HepG2 (cell line): ENCODE measurements around the gene USH2A. TPM values are rescaled to one million over a fixed set of nuclear protein-coding genes. Genes with fewer than 3 reads are reported as not detected.

Experiments
- ATAC-seq: fragments of 200-7000 bp; cut with Tn5 transposase; 3 replicates; pipeline ENCODE4 v1.9.1; 2020; ENCODE audit warnings: mild to moderate bottlenecking, moderate library complexity
- BruUV-seq: library from RNA; stranded (reverse); fragments of 400-500 nt; replicated peaks from 2 replicates; lab custom pipeline; 2021; lab: Mats Ljungman, UMichigan
- CTCF ChIA-PET: fragments of 300-600 bp; formaldehyde crosslinking; extraction: SDS; loops from one replicate; lab custom pipeline; 2021; ENCODE audit warnings: low total read pairs, inconsistent platforms, low intra/inter-chr PET ratio; lab: Yijun Ruan, JAX
- POLR2A ChIA-PET: fragments of 350-600 bp; sonication (Branson Sonifier 250); formaldehyde crosslinking; loops from one replicate; lab custom pipeline; 2020; ENCODE audit warnings: antibody characterized with exemption, inconsistent platforms; lab: Yijun Ruan, JAX
- DNase-seq: peaks from one replicate; pipeline ENCODE4 v3.0.0-alpha.2; 2015; ENCODE audit warnings: low spot score
- FAIRE-seq: peaks from 3 replicates; lab custom pipeline; 2011; peaks lifted over from hg19 to GRCh38; lab: Jason Lieb, UNC
- H2AFZ ChIP-seq: one replicate; pipeline ENCODE4 v1.6.1; 2011; ENCODE audit warnings: low read length, inconsistent platforms
- H3K27ac ChIP-seq: fragments of 300-600 bp; 3 replicates; pipeline ENCODE4 v1.8.0; 2011; ENCODE audit warnings: mixed run types, mild to moderate bottlenecking, mixed read lengths, low read length, inconsistent platforms; ENCODE audit not compliant: insufficient read depth; ENCODE audit errors: extremely low read length
- H3K27me3 ChIP-seq, 2 experiments: fragments of 200-600 bp in 1 of 2; 2 replicates in 1 of 2; 3 replicates in 1 of 2; pipeline versions ENCODE4 v1.6.0 to v1.8.0; 2011; ENCODE audit warnings: low read length in 2 of 2, mild to moderate bottlenecking in 2 of 2, moderate library complexity in 2 of 2, inconsistent platforms in 1 of 2; ENCODE audit not compliant: insufficient read depth in 2 of 2, control insufficient read depth in 1 of 2
- H3K36me3 ChIP-seq, 2 experiments: fragments of 200-600 bp in 1 of 2; replicated peaks in 1 of 2; 2 replicates in 1 of 2; 3 replicates in 1 of 2; pipeline versions ENCODE4 v1.5.1 to v1.8.0; 2011; ENCODE audit warnings: low read length in 2 of 2, inconsistent platforms in 1 of 2; ENCODE audit not compliant: insufficient read depth in 2 of 2, control insufficient read depth in 1 of 2
- H3K4me1 ChIP-seq: 2 replicates; pipeline ENCODE4 v1.5.1; 2012; ENCODE audit warnings: low read length, inconsistent platforms; ENCODE audit not compliant: insufficient read depth
- H3K4me2 ChIP-seq: 2 replicates; pipeline ENCODE4 v1.6.0; 2011; ENCODE audit warnings: low read depth, low read length, inconsistent platforms
- H3K4me3 ChIP-seq, 3 experiments: fragments of 200-600 bp in 1 of 3; sonication (generic), shearing (Covaris generic) in 1 of 3; replicated peaks in 1 of 3; 2 replicates each; pipeline ENCODE4 v1.5.1; 2011 to 2016; ENCODE audit warnings: low read length in 3 of 3, inconsistent platforms in 2 of 3, low read depth in 2 of 3, mild to moderate bottlenecking in 2 of 3, control low read depth in 1 of 3, mixed read lengths in 1 of 3; ENCODE audit not compliant: insufficient read depth in 1 of 3
- H3K79me2 ChIP-seq: one replicate; pipeline ENCODE4 v1.6.1; 2011; ENCODE audit warnings: low read length, inconsistent platforms; ENCODE audit not compliant: insufficient read depth
- H3K9ac ChIP-seq: 2 replicates; pipeline ENCODE4 v1.6.0; 2011; ENCODE audit warnings: mild to moderate bottlenecking, low read depth, low read length, inconsistent platforms; ENCODE audit not compliant: insufficient read depth
- H3K9me3 ChIP-seq: 2 replicates; pipeline ENCODE4 v1.5.1; 2012; ENCODE audit warnings: mild to moderate bottlenecking, low read length
- H4K20me1 ChIP-seq: 2 replicates; pipeline ENCODE4 v1.6.0; 2011; ENCODE audit warnings: inconsistent platforms, mild to moderate bottlenecking, low read length, moderate library complexity; ENCODE audit not compliant: insufficient read depth
- BHLHE40 ChIP-seq: IDR thresholded peaks from 2 replicates; pipeline ENCODE4 v1.6.1; 2011; ENCODE audit warnings: low read length, improper control_type of control experiment
- HIVEP1 ChIP-seq: sonication (generic); formaldehyde crosslinking; IDR thresholded peaks from 2 replicates; pipeline ENCODE4 v1.4.0; 2020; ENCODE audit warnings: mild to moderate bottlenecking, missing genetic modification reagents
- HMG20A ChIP-seq: IDR thresholded peaks from 2 replicates; pipeline ENCODE4 v1.6.1; 2016; ENCODE audit warnings: borderline replicate concordance
- MBD4 ChIP-seq: IDR thresholded peaks from 2 replicates; pipeline ENCODE4 v1.6.1; 2012; ENCODE audit warnings: low read length, inconsistent platforms, borderline replicate concordance
- YEATS4 ChIP-seq: sonication (generic); formaldehyde crosslinking; IDR thresholded peaks from 2 replicates; pipeline ENCODE4 v1.4.0; 2020; ENCODE audit warnings: missing genetic modification reagents, borderline replicate concordance
- ZFX ChIP-seq: sonication (generic); formaldehyde crosslinking; IDR thresholded peaks from 2 replicates; pipeline ENCODE4 v1.4.0; 2020; ENCODE audit warnings: mild to moderate bottlenecking, low read depth, missing genetic modification reagents, moderate library complexity
- ZNF335 ChIP-seq: sonication (generic); formaldehyde crosslinking; IDR thresholded peaks from 2 replicates; pipeline ENCODE4 v1.4.0; 2020; ENCODE audit warnings: missing genetic modification reagents
- ZNF446 ChIP-seq: sonication (generic); formaldehyde crosslinking; IDR thresholded peaks from 2 replicates; pipeline ENCODE4 v1.5.0; 2020; ENCODE audit warnings: mild to moderate bottlenecking, missing genetic modification reagents
- ZNF460 ChIP-seq: sonication (generic); formaldehyde crosslinking; IDR thresholded peaks from 2 replicates; pipeline ENCODE4 v1.5.1; 2020; ENCODE audit warnings: missing genetic modification reagents, mild to moderate bottlenecking, borderline replicate concordance
- ZNF619 ChIP-seq: sonication (generic); formaldehyde crosslinking; IDR thresholded peaks from 2 replicates; pipeline ENCODE4 v1.4.0; 2020; ENCODE audit warnings: mild to moderate bottlenecking, missing genetic modification reagents
- ZNF782 ChIP-seq: sonication (generic); formaldehyde crosslinking; IDR thresholded peaks from 2 replicates; pipeline ENCODE4 v1.4.0; 2020; ENCODE audit warnings: missing genetic modification reagents, mild to moderate bottlenecking, borderline replicate concordance
- WGBS: methylation state at CpG from one replicate; pipeline ENCODE4 v1.1.6; 2017; ENCODE audit warnings: low lambda C conversion rate; 5-methylcytosine and 5-hydroxymethylcytosine counted together
- in situ Hi-C: cut with HindIII; loops from 2 replicates; pipeline ENCODE4 v1.10.0; 2017; ENCODE audit warnings: low pct_unique_long_range_greater_than_20kb; ENCODE audit not compliant: extremely low pct_ligation_motif_present
- intact Hi-C: fragments of 100-400 bp; cut with micrococcal nuclease; formaldehyde crosslinking; loops from one replicate; pipeline ENCODE4 v1.10.0; 2022; ENCODE audit not compliant: unreplicated experiment
- polyA plus RNA-seq, 8 experiments: library from polyadenylated mRNA; depleted of rRNA in 3 of 8; stranded (reverse) in 7 of 8; unstranded in 1 of 8; fragments of >200 nt; fragmentation: Illumina TruSeq in 4 of 8; extraction: Trizol in 4 of 8; gene quantifications; 2 replicates each; pipeline versions ENCODE4 v1.2.1 to v1.2.3, GENCODE V29; 2011 to 2016; ENCODE audit warnings: low read depth in 4 of 8, missing spikeins in 1 of 8, mixed read lengths in 1 of 8; ENCODE audit not compliant: insufficient read depth in 1 of 8
- total RNA-seq, 5 experiments: library from RNA; depleted of rRNA; stranded (reverse); fragments of >200 nt; fragmentation: Illumina TruSeq; extraction: Trizol; gene quantifications; 2 replicates each; pipeline ENCODE4 v1.2.3, GENCODE V29; 2016; ENCODE audit warnings: low read depth in 1 of 5
- TF ChIP-seq, protein P1 (sequence below), 2 experiments: sonication (generic) in 1 of 2; formaldehyde crosslinking in 1 of 2; IDR thresholded peaks; 2 replicates each; pipeline versions ENCODE4 v1.5.1 to v1.6.1; 2011 to 2020; ENCODE audit warnings: borderline replicate concordance in 1 of 2, low read depth in 1 of 2, low read length in 1 of 2, mild to moderate bottlenecking in 1 of 2, missing genetic modification reagents in 1 of 2, moderate library complexity in 1 of 2
- TF ChIP-seq, protein P2 (sequence below): sonication (generic); formaldehyde crosslinking; IDR thresholded peaks from 2 replicates; pipeline ENCODE4 v1.4.0; 2020; ENCODE audit warnings: missing genetic modification reagents
- TF ChIP-seq, protein P3 (sequence below): sonication (generic); formaldehyde crosslinking; conservative IDR thresholded peaks from 2 replicates; pipeline ENCODE4 v1.4.0; 2020; ENCODE audit warnings: missing genetic modification reagents
- TF ChIP-seq, protein P4 (sequence below): sonication (generic); formaldehyde crosslinking; IDR thresholded peaks from 2 replicates; pipeline ENCODE4; 2020; ENCODE audit warnings: missing genetic modification reagents, mild to moderate bottlenecking, borderline replicate concordance

Gene USH2A
- total and polyA plus RNA-seq, 2 of the 13 experiments (the other 11 are each of a cell fraction or from before 2014, with no cell fraction given) = 0.02 TPM; not detected in 1

DNA sequence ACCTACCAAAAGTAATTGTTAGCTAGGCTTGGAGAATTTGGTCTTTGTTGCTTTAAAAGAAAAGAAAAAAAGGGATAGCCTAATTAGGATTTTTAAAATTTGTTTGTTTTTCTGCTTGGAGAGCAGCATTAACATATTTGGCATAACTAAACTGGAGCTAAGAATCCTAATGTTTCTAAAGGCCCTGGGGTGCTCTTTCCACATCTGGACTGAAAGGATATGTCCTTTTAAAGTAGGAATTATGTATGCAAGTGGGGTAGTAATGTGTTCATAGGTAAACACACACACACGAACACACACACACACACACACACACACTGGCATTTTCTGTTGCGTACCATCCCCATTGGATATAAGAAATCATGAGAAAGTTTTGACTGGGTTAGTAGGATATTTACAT, 742.2 kb downstream of the USH2A start:
- FAIRE-seq (no peak), DNase-seq (no peak), ATAC-seq (no peak)
- no TSS peak for BruUV-seq
- no peak overlapping the region for H3K9ac ChIP-seq
- no peaks in the 10 kb centered on the region for H3K4me1 ChIP-seq
- no peak overlapping the region for H3K4me3 ChIP-seq
- H4K20me1 ChIP-seq = no peaks in the 10 kb centered on the region
- H2AFZ ChIP-seq = no peak overlapping the region
- no peaks in the 10 kb centered on the region for H3K27me3 ChIP-seq
- no peaks in the 10 kb centered on the region for H3K9me3 ChIP-seq
- WGBS = 8% methylated on average over 2 of the region's 2 CpGs
- POLR2A ChIA-PET = no interaction called here
- intact Hi-C loops = no loop called here
- no peaks in the 10 kb centered on the region for H3K79me2 ChIP-seq
- in situ Hi-C loops = no loop called here
- H3K27ac ChIP-seq = no peak overlapping the region
- CTCF ChIA-PET = no interaction called here
- no peak overlapping the region for H3K4me2 ChIP-seq
- H3K36me3 ChIP-seq = no peaks in the 10 kb centered on the region
- TF ChIP-seq ZNF619 (CRISPR knock-in tag) (no peak), BHLHE40 (no peak), ZNF446 (CRISPR knock-in tag) (no peak), HMG20A (CRISPR knock-in tag) (no peak), MBD4 (no peak), HIVEP1 (CRISPR knock-in tag) (no peak), ZNF782 (no peak), ZFX (no peak), ZNF460 (CRISPR knock-in tag) (no peak), YEATS4 (CRISPR knock-in tag) (no peak), ZNF335 (CRISPR knock-in tag) (no peak)
- TF ChIP-seq, protein P1, sequence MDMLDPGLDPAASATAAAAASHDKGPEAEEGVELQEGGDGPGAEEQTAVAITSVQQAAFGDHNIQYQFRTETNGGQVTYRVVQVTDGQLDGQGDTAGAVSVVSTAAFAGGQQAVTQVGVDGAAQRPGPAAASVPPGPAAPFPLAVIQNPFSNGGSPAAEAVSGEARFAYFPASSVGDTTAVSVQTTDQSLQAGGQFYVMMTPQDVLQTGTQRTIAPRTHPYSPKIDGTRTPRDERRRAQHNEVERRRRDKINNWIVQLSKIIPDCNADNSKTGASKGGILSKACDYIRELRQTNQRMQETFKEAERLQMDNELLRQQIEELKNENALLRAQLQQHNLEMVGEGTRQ (IDR thresholded peaks at IDR 0.05; ENCODE audit: low read depth, low read length) = no peak
- TF ChIP-seq, protein P1 (CRISPR knock-in tag; IDR thresholded peaks at IDR 0.05; ENCODE audit: borderline replicate concordance) = no peak
- TF ChIP-seq, protein P2, sequence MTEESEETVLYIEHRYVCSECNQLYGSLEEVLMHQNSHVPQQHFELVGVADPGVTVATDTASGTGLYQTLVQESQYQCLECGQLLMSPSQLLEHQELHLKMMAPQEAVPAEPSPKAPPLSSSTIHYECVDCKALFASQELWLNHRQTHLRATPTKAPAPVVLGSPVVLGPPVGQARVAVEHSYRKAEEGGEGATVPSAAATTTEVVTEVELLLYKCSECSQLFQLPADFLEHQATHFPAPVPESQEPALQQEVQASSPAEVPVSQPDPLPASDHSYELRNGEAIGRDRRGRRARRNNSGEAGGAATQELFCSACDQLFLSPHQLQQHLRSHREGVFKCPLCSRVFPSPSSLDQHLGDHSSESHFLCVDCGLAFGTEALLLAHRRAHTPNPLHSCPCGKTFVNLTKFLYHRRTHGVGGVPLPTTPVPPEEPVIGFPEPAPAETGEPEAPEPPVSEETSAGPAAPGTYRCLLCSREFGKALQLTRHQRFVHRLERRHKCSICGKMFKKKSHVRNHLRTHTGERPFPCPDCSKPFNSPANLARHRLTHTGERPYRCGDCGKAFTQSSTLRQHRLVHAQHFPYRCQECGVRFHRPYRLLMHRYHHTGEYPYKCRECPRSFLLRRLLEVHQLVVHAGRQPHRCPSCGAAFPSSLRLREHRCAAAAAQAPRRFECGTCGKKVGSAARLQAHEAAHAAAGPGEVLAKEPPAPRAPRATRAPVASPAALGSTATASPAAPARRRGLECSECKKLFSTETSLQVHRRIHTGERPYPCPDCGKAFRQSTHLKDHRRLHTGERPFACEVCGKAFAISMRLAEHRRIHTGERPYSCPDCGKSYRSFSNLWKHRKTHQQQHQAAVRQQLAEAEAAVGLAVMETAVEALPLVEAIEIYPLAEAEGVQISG (CRISPR knock-in tag) = no peak
- TF ChIP-seq, protein P3, sequence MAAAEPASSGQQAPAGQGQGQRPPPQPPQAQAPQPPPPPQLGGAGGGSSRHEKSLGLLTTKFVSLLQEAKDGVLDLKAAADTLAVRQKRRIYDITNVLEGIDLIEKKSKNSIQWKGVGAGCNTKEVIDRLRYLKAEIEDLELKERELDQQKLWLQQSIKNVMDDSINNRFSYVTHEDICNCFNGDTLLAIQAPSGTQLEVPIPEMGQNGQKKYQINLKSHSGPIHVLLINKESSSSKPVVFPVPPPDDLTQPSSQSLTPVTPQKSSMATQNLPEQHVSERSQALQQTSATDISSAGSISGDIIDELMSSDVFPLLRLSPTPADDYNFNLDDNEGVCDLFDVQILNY (CRISPR knock-in tag) = no peak
- TF ChIP-seq, protein P4, sequence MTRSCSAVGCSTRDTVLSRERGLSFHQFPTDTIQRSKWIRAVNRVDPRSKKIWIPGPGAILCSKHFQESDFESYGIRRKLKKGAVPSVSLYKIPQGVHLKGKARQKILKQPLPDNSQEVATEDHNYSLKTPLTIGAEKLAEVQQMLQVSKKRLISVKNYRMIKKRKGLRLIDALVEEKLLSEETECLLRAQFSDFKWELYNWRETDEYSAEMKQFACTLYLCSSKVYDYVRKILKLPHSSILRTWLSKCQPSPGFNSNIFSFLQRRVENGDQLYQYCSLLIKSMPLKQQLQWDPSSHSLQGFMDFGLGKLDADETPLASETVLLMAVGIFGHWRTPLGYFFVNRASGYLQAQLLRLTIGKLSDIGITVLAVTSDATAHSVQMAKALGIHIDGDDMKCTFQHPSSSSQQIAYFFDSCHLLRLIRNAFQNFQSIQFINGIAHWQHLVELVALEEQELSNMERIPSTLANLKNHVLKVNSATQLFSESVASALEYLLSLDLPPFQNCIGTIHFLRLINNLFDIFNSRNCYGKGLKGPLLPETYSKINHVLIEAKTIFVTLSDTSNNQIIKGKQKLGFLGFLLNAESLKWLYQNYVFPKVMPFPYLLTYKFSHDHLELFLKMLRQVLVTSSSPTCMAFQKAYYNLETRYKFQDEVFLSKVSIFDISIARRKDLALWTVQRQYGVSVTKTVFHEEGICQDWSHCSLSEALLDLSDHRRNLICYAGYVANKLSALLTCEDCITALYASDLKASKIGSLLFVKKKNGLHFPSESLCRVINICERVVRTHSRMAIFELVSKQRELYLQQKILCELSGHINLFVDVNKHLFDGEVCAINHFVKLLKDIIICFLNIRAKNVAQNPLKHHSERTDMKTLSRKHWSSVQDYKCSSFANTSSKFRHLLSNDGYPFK (CRISPR knock-in tag) = no peak
